Stimulated activated CD8-positive, alpha-beta memory T cell treated with anti-CD3 and anti-CD28 coated beads, Interleukin-7, amount 100 ng/mL, for 24 hours (primary cell): ENCODE results near the gene UTS2B.

Experiments used
- DNase-seq: peaks from one replicate; pipeline ENCODE4 v3.0.0-alpha.2; 2020; ENCODE audit warnings: low read depth

UTS2B gene, protein sequence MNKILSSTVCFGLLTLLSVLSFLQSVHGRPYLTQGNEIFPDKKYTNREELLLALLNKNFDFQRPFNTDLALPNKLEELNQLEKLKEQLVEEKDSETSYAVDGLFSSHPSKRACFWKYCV

GRCh38 chr3:191329654-191330529 is at the start of gene UTS2B:
Gene UTS2B, minus strand, starts transcription at chr3:191330526. Its CDS starts 48,337 bp downstream, at chr3:191282189.
- DNase-seq: no peak

DNA sequence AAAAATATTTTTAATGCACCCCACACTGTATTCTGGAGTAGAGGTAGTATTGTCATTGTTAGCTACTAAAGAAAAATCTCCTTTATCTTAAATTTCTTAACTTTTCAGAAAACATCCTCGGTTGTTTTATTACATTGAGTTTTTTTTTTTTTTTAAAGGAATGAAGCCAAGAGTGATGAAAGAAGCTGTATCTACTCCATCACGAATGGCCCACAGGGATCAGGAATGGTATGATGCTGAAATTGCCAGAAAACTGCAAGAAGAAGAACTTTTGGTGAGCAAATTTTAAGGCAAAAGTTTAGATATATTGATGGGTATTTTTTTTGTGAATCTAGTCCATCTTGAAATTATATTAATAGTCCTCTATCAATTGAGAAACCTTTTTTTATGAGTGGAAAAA is 49.7 kb upstream of the UTS2B start:
- DNase-seq: no peak

DNA sequence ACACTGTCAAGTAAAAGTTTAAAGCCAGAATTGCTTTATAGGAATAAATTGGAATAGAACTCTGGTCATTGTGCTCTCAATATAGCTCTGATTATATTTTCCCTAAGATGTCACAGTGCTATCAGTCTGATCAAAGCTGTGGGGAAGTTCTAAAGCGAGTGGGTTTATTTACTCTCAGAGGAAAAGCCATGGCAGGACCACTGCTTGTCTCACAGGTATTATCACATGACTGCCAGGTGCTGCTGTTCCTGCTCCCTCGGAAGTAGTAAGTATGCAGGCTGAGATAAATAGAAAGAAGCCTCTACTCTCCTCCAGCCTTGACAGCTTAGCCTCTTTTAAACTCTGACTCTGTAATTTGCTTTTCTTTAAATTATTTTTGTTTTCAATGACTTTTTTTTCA is 49.1 kb upstream of the UTS2B start:
- no peak for DNase-seq

- DNase-seq: no peak
Observed at GRCh38 chr3:191378142-191378812, 48.0 kb upstream of the UTS2B start.

GRCh38 chr3:191376516-191377141 is 46.3 kb upstream of the UTS2B start:
- no peak for DNase-seq

DNA sequence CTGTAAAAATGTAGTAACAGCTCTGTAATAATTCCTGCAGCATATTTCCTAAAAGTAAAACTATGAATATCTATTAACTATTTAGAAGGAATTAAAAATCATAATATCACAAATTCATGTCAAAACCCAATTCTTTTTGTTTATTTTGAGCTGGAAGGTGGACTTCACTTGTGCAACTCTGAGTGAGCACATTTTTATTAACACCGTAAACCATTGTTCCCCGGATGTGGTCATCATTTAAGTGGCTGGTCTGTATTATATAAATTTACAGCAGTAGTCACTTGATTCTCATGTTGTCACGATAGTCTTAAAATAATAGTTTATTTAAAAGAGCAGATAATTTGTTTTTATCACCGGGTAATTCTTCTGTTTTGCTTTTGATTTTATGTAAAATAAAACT is 43.0 kb upstream of the UTS2B start:
- no peak for DNase-seq

DNA sequence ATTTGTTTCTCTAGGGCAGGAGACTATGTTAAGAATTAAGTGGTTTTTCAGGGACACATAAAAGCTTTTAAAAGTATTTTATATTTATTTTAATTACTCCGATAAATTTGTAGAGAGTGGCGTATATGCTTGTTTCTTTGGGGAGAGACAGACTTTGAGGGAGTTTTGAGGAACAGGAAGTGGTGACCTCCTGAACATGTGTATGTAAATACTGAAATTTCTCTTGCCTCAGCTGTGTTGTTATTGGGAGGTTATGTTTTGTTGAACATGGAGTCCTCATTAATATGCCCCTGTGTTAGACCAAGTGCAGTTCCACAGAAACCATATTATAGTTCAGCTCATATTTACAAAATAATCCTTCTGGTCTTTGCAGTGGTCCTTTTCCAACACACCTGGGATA is 41.8 kb upstream of the UTS2B start:
- no peak for DNase-seq

DNA sequence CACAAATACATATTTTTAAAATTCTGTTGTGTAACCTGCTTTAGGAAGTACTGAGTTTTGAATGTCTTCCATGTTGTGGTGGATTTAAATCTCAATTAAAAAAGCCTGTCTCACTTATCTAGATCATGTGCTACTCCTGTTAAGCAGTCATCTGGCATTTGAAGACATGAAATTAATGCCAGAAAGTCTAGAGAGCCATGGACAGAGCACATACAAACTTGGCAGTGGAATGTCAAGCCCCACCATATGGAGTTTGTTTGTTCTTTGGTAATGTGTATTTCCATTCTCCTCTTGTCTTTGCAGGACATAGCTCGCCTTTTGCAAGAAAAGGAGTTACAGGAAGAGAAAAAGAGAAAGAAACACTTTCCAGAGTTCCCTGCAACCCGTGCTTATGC is 39.3 kb upstream of the UTS2B start:
- DNase-seq: no peak

DNA sequence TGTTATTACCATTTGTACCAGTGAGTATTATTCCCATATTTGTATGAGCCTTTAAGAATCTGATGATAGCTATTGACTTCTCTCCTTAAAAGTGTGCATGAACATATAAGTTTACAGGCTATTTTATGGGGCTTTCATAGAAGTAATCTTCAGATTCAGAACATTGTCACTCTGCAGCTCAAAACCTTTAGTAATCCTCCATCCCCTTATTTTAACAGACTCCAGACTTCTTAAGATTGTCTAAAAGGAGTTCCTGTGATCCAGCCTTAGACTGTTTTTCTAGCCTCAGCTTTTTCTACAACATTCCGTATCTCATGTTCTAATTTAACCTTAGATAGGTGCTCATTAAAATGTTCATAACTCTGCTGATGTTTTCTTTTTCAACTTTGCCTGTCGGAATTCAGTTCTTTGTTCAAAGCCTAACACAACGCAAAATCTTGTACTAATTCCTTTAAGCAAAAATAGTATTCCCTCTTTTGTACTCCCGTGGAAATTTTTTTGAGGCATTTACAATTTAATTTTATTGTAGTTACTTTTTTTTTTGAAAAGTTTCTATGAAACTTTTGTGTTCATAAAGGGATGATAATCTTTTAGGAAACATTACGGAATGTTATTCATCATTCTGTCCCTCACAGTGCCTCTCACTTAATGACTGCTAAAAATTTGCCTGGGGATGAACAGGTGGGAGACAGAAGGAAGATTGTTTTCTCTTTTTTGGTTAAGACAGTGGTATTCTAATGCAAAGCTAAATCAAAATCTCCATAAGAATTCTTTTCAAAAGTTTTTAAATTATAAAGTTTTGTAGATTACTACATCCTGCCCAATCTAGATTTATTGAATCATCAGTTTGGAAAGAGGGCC is 38.7 kb upstream of the UTS2B start:
- no peak for DNase-seq

GRCh38 chr3:191366675-191367074 is 36.3 kb upstream of the UTS2B start:
- no peak for DNase-seq

DNA sequence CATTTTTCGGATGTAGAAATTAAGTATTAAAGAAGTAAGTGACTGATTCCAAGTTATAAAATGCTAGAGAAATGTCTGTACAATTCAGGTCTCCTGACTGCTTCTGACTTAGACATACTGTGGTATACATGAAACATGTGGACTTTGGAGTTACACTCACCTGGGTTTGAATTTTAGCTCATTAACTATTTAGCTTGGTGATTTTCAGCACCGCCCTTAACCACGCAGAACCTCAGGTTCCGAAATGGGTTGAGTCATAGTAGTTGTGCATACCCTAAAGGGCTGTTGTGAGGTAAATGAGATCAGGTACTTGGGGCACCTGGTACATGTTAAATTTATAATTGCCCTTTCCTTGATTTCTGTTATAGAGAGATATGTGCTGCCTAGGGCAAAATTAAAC is 32.9 kb upstream of the UTS2B start:
- no peak for DNase-seq

DNA sequence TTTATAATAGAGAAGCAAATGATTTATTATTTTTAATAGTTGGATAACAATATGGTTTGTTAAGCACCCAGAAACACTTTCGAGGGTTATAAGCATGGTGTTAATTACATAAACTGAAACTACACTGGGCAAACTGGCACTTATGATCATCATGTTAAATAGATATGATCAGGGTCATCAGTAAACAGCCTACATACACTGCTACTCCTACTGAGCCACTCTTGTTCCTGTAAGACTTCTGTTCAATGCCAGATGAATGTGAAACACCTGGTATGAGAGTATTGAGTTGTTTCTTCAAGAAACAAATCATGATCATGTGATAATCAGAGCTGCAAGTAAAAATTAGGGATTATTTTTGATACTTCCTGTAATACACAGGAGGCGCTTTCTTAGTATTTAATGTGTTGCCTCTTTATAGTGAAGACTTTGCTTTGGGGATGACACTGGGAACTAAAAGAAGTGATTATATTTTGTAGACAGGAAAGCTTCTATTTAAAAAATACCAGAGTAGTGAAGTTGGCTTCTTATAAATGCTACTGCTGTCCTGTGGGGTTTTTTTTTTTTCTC is 32.3 kb upstream of the UTS2B start:
- DNase-seq: no peak

GRCh38 chr3:191362037-191362436 is 31.7 kb upstream of the UTS2B start:
- DNase-seq: no peak

GRCh38 chr3:191361456-191361855 is 31.1 kb upstream of the UTS2B start:
- DNase-seq: no peak

DNA sequence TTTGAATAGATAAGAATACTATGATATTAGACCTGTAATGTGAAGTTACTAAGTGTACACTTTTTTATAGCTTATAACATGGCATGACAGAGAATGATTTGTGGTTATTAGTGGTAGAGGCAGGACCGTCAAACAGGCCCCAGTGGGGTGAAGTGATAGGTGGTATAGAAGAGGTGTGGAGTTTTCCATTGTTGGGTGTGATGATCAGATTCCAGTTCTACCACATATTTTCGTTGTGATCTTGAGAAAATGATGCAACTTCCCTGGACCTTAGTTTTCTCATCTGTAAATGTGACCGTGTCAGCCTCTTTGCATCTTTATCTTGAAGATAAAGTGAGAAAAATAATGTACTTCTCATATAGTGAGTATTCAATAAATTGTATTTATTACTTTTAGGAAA is 30.3 kb upstream of the UTS2B start:
- DNase-seq: no peak

- no peak for DNase-seq
Observed at GRCh38 chr3:191358929-191359328, 28.6 kb upstream of the UTS2B start.

- no peak for DNase-seq
Observed at GRCh38 chr3:191357909-191358308, 27.6 kb upstream of the UTS2B start.

DNA sequence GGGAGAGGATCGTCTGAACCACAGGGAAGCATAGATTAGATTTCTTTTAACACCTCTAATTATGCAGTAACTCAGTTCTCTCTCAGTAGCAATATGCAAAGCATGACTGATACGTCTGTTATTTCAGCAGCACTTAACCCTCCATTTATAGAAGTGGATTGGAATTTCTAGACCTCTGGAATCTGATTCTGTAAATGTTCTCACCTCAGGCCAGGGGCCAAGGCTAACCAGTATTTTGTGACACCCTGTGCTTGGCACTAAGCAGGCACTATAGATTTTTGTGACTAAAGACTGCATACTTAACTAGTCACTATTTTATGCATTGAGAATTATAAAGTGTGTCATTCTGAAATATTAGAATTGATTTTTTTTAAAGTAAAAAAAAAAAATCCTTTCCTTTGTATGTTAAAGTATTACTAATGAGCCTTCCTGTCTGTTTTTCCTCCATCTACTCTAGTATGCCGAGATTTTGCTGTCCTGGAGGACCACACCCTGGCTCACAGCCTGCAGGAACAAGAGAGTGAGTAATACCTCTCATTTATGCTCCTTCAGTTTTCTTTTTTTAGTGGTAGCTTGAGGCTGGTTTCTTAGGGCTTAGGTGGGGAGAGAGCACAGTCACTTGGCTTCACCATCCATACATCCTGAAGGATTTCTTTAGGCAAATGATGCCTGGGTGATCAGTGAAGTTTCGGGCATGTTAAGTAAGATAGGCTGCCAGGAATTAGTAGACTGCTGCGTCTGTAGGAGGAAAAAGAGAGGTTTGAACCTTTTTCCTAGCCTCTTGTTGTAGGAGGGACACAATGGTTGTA is 26.5 kb upstream of the UTS2B start:
- DNase-seq: no peak

GRCh38 chr3:191355406-191355805 is 25.1 kb upstream of the UTS2B start:
- no peak for DNase-seq

DNA sequence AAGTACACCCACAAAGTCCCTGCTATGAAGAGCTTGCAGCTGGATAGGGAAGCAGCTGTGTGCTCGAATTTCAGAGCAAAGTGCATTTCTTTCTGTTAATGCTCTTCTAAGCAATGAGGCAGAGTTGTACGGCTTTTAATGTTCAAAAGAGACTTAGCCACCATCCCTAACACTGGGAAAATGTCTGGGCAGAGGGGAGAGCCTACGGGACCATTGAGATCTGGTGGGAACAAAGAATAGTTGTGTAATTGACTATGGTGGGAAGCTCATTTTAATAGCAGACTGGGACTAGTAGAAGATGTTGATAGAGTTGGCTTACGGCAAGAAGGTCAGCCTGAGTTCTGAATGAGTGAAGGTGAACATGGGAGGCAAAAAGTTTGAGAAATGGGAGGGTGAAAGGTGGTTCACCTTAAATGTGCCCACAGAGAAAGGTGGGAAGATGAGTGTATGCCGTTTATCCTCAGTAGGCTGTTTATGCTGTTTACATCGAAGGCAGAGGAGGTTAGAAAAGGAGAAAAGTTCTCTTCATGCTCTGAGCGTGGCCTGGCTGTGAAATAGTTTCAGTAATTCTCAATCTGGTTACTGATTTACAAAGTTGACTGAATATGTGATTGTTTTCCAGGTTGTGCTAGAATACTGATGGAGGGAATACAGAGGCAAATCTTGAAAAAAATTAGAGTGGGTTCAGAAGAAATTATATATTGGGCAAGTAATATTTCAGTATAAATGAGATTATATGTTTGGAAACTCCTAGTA is 22.9 kb upstream of the UTS2B start:
- no peak for DNase-seq
